Measurements from ENCODE around the gene TMEM170B. TPM values are rescaled to one million over a fixed set of nuclear protein-coding genes. Genes with fewer than 3 reads are reported as not detected.

TMEM170B gene
- total RNA-seq, 1 donor from 2014 or later: 19.7 TPM

DNA sequence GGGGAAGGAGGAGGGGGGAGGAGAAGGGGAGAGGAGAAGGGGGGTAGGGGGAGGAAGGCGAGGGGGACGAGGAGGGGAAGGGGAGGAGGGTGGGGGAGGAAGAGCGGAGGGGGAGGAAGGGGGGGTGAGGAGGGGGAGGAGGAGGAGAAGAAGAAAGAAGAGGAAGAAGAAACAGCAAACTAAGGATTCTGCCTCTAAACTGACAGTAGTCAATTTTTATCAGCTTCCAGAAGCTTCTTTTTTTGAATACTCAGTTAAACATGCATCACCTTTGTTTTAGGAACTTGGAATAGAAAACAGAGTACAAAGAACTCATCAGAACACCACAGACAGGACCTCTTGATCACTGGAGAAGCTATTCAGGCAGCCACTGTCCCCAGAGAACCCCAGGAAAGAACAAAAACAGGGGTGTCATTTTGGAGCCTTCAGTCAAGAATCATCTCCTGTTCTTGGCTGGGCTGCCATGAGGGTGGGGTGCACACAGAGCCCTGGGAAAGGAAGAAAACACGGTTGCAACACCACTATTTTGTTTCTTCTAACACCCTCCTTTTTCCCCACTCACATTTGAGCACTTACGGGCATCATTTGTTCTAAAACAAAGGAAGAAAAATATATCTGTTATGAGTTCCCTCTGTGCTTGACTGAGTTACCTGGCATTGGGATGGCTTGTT is 67.4 kb downstream of the TMEM170B start:
- Mint-ChIP-seq H3K4me1 (peaks cover 60% of the 10 kb centered on the region), H3K27me3 (ENCODE audit: insufficient read depth, low read depth) (peaks cover 3% of the 10 kb centered on the region), H3K9me3 (peaks cover 4% of the 10 kb centered on the region), H3K36me3 (peaks cover 3% of the 10 kb centered on the region), H3K27ac (peak overlapping the region; percentile 19), H3K4me3 (peak overlapping the region; percentile 25)
- no peak overlapping the region for H3K4me3 ChIP-seq
- no peak overlapping the region for H2AFZ ChIP-seq (replicated peaks)
- TF ChIP-seq, protein P1, sequence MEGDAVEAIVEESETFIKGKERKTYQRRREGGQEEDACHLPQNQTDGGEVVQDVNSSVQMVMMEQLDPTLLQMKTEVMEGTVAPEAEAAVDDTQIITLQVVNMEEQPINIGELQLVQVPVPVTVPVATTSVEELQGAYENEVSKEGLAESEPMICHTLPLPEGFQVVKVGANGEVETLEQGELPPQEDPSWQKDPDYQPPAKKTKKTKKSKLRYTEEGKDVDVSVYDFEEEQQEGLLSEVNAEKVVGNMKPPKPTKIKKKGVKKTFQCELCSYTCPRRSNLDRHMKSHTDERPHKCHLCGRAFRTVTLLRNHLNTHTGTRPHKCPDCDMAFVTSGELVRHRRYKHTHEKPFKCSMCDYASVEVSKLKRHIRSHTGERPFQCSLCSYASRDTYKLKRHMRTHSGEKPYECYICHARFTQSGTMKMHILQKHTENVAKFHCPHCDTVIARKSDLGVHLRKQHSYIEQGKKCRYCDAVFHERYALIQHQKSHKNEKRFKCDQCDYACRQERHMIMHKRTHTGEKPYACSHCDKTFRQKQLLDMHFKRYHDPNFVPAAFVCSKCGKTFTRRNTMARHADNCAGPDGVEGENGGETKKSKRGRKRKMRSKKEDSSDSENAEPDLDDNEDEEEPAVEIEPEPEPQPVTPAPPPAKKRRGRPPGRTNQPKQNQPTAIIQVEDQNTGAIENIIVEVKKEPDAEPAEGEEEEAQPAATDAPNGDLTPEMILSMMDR (IDR thresholded peaks at IDR 0.05): no peak
- TF ChIP-seq EZH2 (IDR thresholded peaks at IDR 0.05) (no peak), EZH2phosphoT487 (IDR thresholded peaks at IDR 0.05) (no peak)
- peaks cover 20% of the 10 kb centered on the region for H3F3A ChIP-seq (ENCODE audit: low read depth)
- H3K9me3 ChIP-seq (ENCODE audit: low read depth): no peaks in the 10 kb centered on the region
- no peak for DNase-seq (ENCODE audit: low spot score)
- no peaks in the 10 kb centered on the region for H4K20me1 ChIP-seq (ENCODE audit: low read depth)
- no peaks in the 10 kb centered on the region for H3K79me2 ChIP-seq (ENCODE audit: low read depth)
- H3K36me3 ChIP-seq: no peaks in the 10 kb centered on the region
- no peak overlapping the region for H3K9ac ChIP-seq
- H3K27ac ChIP-seq: peak overlapping the region; percentile 0
- H3K4me1 ChIP-seq: peaks cover 45% of the 10 kb centered on the region
- H3K4me2 ChIP-seq: peak overlapping the region; percentile 45
- no peaks in the 10 kb centered on the region for H3K27me3 ChIP-seq

DNA sequence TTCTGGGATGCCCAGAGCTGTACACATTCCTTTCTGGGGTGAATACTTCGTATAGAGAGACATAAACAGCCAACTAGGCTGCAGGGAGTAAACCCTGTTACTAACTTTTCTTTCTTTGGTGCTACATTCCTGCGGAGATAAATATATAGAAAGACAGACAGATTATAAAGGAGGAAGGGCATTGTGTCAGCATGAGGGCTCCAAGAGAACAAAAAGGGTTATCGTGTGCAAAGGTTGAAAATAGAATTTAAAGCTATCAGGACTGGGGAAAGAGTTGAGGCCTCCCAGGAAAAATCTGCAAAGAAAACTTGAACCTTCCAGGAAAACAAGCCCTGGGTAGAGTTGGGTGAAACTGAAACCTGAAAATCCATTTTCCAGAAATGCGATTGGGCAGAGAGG is 68.0 kb downstream of the TMEM170B start:
- Histone ChIP-seq H2AFZ (replicated peaks) (peak overlapping the region; percentile 54), H3F3A (ENCODE audit: low read depth) (peaks cover 20% of the 10 kb centered on the region), H3K27me3 (no peaks in the 10 kb centered on the region), H3K4me2 (peak overlapping the region; percentile 45), H3K36me3 (no peaks in the 10 kb centered on the region), H4K20me1 (ENCODE audit: low read depth) (no peaks in the 10 kb centered on the region), H3K4me1 (peaks cover 48% of the 10 kb centered on the region), H3K9ac (no peak overlapping the region), H3K4me3 (no peak overlapping the region), H3K79me2 (ENCODE audit: low read depth) (no peaks in the 10 kb centered on the region), H3K9me3 (ENCODE audit: low read depth) (no peaks in the 10 kb centered on the region), H3K27ac (peak overlapping the region; percentile 0)
- Mint-ChIP-seq H3K4me3 (peak overlapping the region; percentile 25), H3K27me3 (ENCODE audit: insufficient read depth, low read depth) (peaks cover 3% of the 10 kb centered on the region), H3K9me3 (peaks cover 4% of the 10 kb centered on the region), H3K36me3 (peaks cover 3% of the 10 kb centered on the region), H3K27ac (peak overlapping the region; percentile 19), H3K4me1 (peaks cover 60% of the 10 kb centered on the region)
- TF ChIP-seq, protein P1 (IDR thresholded peaks at IDR 0.05): no peak
- TF ChIP-seq EZH2 (IDR thresholded peaks at IDR 0.05) (no peak), EZH2phosphoT487 (IDR thresholded peaks at IDR 0.05) (no peak)
- peak; percentile 8 for DNase-seq (ENCODE audit: low spot score)

DNA sequence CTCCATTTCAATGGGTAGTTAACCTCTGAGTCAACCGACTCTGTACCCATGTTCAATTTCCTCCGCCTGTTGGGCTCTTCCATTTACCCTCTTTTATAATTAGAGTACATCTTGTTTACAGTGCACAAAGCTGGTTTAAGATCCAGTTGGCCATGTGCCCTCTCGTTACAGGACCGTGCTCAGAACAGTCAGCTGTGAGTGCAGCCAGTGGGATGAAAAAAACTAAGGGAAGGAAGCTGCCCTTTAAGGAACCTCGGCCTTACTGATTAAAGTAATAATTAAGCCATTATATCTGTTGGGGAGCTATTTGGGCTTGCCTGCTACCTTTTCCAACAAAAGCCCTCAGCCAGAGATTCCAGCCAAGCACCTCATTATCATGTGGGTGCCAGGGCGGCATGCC is 68.8 kb downstream of the TMEM170B start:
- Histone ChIP-seq H3K27me3 (no peaks in the 10 kb centered on the region), H3K36me3 (no peaks in the 10 kb centered on the region), H3K9me3 (ENCODE audit: low read depth) (no peaks in the 10 kb centered on the region), H3K27ac (no peak overlapping the region), H3F3A (ENCODE audit: low read depth) (peaks cover 20% of the 10 kb centered on the region), H4K20me1 (ENCODE audit: low read depth) (no peaks in the 10 kb centered on the region), H3K4me3 (no peak overlapping the region), H3K9ac (no peak overlapping the region), H3K79me2 (ENCODE audit: low read depth) (no peaks in the 10 kb centered on the region), H2AFZ (replicated peaks) (peak overlapping the region; percentile 54), H3K4me1 (peaks cover 48% of the 10 kb centered on the region), H3K4me2 (peak overlapping the region; percentile 15)
- Mint-ChIP-seq H3K4me1 (peaks cover 58% of the 10 kb centered on the region), H3K27me3 (ENCODE audit: insufficient read depth, low read depth) (peaks cover 3% of the 10 kb centered on the region), H3K4me3 (no peak overlapping the region), H3K27ac (peak overlapping the region; percentile 84), H3K36me3 (no peaks in the 10 kb centered on the region), H3K9me3 (no peaks in the 10 kb centered on the region)
- TF ChIP-seq EZH2phosphoT487 (IDR thresholded peaks at IDR 0.05) (no peak), EZH2 (IDR thresholded peaks at IDR 0.05) (no peak)
- TF ChIP-seq, protein P1 (IDR thresholded peaks at IDR 0.05): no peak
- no peak for DNase-seq (ENCODE audit: low spot score)

Data from neural progenitor cell (in vitro differentiated cells).